HG03378 (cell line): ENCODE data around the gene RP9.
"Not testable (repeated sequence)": the region's sequence is repeated elsewhere in the genome, so short reads cannot be mapped to it uniquely, and the experiment has no call there.

Experiments used
- ATAC-seq: cut with Tn5 transposase; IDR thresholded peaks from one replicate; pipeline ENCODE4 v1.9.1; 2021; ENCODE audit warnings: mild to moderate bottlenecking, moderate library complexity; ENCODE audit not compliant: unreplicated experiment

Gene RP9

DNA sequence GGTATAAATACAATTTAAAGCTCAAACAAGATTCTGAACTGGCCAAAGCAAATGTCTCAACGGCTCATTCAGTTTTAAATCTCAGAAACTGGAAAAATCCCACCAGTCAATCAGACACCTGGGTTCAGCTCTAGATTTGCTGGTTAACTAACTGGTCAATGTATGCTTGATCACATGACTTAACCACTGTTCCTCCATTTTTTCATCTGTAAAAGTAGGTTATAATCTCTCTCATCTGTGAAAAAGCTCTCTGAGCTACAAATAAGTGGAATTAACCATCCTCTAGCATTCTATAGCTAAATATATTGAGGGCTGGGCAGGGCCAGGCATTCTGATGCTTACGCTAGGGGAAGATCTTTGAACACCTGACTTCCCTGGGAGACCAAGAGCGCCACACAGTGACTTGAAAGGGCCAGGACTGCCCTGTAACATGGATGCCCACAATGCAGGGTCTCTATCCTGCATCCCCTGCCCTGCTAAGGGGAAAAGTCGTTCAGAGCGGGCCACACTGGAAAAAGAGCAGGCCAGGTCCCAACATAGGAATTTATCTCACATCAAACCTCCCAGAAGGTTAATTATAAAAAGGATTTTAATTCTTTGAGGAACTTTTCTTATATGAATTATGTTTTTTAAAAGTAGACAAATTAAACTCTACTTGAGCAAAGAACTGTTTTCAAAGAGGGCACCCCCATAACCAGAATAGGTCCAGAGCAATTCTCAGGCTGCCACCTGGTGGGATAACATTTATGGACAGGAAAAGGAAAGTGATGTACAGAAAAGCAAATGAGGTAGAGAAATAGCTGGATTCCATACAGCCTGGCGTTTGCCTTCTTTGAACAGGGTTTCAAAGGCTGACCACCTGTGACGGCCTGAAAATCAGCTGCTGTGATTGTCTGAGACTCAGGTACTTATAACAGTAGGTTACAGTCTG is 1.8 kb downstream of the RP9 start:
- peak; percentile 44 for ATAC-seq

DNA sequence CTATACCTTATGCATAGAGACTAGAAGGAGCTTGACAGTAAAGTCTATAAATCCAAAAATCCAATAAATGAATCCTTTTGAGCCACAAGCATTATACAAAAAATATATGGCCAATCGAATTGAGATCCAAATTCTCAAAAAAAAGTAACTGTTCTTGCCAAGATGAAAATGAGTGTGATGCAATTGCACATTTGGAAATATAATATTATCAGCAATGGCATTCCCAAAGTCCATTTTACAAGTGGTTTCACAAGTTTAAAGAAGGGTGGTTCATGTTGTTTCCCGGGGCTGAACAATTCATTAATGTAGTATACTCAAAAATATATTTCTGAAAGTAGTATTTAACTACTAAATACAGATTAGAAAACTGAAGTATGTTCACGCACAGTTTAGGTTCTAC is 7.3 kb downstream of the RP9 start:
- ATAC-seq, result no peak

DNA sequence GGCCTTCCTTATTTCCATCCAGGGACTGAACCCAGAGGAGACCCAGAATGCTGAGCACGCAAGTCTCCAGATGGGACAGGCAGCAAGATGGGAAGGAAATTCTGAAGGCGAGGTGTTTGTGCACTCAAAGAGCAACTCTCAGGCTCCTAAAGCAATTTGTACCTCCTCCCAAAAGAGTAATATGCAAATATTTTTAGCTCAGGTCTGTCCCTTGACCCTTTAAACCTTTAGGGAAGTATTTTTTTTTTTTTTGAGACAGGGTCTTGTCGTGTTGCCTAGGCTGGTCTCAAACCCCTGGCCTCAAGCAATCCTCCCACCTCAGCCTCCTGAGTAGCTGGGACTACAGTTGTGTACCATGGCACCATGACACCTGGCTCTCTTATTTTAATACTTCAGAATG is 8.4 kb downstream of the RP9 start:
- ATAC-seq, result no peak

DNA sequence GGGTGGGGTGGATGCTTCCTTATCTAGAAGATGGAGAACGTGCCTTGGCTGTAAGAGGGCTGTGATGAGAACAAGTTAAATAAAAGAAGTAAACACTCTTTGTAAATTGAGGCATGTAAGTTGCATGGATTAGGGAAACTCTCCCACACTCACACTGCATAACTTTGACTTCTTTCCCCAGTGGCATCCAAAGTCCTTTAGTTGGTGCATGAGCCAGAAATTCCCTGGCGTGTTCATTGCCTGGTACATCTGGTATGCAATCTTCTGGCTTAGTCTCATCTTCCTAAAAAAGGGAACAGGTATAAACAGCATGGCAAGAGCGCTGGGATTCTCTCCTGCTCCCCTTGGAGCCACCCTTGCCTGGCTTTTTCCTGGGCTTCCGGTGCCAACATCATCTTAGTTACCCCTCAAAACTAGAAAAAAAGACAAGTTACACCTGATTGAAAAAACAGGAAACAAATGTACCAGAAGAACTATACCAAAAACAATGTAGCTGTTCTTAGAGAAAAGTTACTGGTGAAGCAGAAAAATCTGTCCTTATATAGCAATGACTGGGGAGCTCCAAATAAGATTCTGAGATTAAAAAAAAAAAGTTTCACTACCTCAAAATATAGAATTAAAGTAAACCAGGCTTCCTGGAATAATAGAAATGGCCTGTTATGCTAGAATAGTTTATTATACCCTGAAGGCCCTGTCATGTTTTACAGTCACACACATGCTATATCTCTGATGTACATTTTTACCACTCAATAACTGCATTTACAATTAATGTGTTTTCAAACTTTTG is 9.9 kb downstream of the RP9 start:
- no peak for ATAC-seq

DNA sequence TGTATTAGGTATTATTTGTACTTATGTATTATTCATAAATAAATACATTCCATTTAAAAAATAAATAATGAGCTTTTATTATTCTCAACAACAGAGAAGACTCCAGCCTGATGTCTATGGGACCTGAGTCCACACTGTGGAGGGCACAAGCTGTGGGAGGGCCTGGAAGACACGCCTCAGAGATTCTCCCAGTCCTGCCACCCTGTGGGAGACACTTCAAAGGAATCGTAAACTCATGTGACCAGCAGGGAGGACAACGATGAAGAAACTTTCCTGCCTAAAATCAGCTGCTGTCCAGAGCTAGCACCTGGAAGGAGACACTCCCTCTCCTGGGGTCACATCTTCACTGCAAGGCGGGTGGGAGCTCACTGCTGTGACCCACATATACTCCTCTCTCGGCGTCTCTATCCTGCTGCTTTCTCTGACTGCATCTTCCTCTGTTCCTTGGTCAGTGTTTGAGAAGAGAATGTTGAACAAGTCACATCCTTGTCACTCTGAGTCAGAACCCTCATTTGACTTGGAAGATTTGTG is 14.4 kb downstream of the RP9 start:
- ATAC-seq, result not testable (repeated sequence)

DNA sequence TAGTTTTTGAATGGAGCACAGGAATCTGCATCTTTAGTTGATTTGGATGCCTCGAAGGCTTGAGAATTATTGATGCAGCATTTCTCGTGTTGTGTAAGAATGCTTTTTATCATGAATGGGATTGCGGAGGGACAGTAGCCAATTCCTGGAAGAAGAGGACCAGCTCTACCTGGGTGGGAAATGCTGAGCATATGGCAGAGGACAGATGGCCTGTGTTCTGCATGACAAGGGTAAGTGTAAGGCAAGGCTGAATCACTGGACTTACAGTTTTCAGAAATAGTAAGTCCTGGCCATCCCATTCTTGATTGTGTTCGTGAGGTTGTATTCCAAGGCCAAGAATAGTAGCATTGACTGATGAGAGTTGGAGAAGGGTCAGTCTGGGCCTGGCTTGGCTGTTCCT is 15.9 kb downstream of the RP9 start:
- no peak for ATAC-seq

DNA sequence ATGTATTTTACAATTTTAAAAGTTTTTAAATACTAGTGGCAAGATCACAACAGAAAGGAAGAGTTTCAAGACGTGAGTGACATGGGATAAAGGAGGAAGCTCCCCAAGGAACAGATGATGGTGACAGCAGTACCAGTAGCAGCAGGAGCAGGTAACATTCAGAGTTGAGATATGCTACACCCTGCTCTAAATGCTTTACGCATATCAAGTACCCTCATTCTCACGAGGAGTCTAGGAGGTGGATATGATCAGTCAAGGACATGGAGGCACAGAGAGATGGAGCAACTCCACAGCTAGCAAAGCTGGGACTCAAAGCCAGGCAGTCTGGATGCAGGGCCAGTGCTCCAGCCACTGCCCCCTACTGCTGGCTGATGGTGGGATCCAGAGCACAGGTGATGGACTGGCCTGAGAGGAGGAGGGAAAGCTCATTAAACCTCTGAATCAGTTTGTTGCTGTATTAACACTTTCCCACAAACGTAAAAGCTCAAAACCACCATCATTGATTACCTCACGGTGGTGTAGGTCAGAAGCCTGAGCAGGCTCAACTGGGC is 17.5 kb downstream of the RP9 start:
- ATAC-seq, result no peak

GRCh38 chr7:33091111-33091531 is 18.1 kb downstream of the RP9 start:
- ATAC-seq, result no peak

GRCh38 chr7:33089142-33089541 is 20.1 kb downstream of the RP9 start:
- no peak for ATAC-seq

GRCh38 chr7:33087858-33088257 is 21.3 kb downstream of the RP9 start:
- ATAC-seq, result no peak

DNA sequence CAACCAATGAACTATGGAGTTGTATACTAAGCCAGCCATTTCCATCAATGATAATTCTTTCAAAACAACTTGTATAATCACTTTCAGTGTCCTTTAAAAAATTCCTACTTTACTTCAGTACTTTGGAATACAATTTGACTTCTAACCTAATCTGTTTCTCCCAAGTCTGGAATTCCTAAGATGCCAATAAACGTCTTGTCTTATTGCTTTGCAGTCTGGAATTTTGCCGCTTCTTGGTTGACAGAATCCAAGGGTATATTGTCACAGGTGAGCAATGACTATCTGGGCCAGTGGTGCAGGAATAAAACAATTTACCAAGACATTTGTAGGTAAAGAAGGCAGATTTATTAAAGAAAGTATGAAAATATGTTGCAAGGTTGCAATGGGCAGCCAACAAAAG is 21.8 kb downstream of the RP9 start:
- no peak for ATAC-seq

- ATAC-seq, result no peak
Observed at GRCh38 chr7:33079763-33080690, 29.2 kb downstream of the RP9 start.

DNA sequence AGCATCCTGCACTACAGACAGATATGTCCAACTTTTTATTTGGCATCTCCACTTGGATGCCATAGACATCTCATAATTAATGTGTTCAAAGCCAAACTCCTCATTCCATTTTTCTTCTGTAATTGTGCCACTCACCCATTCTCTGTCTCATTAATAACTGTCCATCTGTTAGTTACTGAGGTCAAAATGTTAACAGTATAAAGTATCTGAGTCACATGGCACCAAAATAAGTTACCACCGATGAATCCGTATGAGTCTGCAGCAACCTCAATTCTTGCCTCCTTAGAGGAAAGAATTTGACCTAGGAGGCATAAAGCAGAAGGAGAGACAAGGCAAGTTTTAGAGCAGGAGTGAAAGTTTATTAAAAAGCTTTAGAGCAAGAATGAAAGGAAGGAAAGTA is 30.1 kb downstream of the RP9 start:
- no peak for ATAC-seq

DNA sequence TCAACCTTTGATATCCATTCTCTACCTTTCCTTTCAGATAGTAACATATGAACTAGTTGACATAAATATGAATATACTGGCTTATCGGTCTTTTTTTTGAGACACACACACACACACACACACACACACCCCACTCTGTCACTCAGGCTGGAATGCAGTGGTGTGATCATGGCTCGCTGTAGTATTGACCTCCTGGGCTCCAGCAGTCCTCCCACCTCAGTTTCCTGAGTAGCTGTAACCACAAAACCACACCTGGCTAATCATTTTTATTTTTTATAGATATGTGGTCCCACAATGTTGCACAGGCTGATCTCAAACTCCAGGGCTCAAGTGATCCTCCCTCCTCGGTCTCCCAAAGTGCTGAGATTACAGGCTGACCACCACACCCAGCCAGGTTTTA is 32.5 kb downstream of the RP9 start:
- peak; percentile 83 for ATAC-seq

DNA sequence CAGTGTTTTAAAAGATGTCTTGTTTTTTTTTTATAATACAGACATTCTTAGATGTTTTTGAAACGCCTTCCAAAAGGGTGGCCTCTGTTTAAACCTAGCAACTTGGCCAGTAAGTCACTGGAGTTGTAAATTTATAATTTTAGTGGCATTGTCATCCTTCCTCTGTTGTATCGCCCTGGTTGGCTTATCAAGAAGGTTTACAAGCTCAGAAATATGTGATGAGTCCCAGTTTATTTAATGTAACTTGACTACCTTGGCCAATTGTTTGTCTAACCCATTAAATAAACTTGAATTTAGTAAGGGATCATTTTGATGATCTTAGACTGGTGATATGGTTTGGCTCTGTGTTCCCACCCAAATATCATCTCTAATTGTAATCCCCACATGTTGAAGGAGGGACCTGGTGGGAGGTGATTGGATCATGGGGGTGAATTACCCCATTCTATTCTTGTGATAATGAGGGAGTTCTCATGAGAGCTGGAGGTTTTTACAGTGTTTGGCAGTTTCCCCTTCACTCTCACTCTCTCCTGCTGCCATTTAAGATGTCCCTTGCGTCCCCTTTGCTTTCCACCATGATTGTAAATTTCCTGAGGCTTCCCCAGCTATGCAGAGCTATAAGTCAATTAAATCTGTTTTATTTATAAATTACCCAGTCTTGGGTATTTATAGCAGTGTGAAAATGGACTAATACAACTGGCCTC is 33.2 kb downstream of the RP9 start:
- ATAC-seq, result no peak

- ATAC-seq, result no peak
Observed at GRCh38 chr7:33073243-33073642, 36.0 kb downstream of the RP9 start.

DNA sequence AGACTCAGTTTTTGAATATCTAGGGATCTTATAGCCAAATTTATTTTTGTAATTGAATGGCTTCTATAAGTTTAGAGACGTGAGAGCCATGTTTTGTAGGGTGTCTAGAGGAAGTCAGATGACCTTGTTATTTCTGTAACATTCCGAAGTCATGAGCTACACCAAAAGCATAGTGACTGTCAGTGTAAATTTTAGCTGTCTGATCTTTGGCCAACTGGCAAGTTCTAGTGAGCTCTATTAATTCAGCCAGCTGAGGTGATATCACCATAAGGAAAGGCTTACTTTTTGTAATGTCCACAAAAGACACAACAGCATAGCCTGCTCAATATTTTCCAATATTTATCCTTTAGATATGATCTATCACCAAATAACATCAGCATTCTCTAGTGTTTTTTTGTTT is 36.7 kb downstream of the RP9 start:
- no peak for ATAC-seq

DNA sequence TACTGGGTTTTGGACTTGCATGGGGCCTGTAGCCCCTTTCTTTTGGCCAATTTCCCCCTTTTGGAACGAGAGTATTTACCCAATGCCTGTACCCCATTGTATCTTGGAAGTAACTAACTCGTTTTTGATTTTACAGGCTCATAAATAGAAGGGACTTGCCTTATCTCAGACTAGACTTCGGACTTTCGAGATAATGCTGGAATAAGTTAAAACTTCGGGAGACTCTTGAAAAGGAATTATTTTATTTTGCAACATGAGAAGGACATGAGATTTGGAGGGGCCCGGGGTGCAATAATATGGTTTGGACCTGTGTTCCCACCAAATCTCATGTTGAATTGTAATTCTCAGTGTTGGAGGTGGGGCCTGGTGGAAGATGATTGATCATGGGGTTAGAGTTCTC is 38.4 kb downstream of the RP9 start:
- no peak for ATAC-seq

GRCh38 chr7:33070277-33070676 is 38.9 kb downstream of the RP9 start:
- ATAC-seq, result no peak

DNA sequence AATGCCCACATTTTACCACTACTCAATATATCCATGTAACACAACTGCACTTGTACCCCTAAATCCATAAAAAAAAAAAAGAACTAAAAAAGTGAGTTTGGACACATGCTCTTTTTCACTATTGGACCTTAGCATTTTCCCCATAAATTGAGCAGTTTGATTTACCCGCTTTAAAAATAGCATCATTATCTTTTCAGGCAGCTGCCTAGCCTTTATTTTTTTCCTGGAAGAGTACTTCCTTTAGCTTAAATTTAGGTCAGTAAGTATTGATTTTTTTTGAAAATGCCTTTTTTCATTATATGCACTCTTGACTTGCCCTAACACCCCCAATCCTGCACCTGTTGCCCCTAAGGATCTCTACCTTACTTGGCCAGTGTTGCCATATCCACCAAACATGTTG is 41.3 kb downstream of the RP9 start:
- no peak for ATAC-seq
